Inflammatory macrophage treated with lipopolysaccharide for 4 hours (primary cell): ENCODE data around the gene BTBD17.

Source experiments
- DNase-seq: peaks from one replicate; pipeline ENCODE4 v3.0.0-alpha.2; 2020

The BTBD17 gene

DNA sequence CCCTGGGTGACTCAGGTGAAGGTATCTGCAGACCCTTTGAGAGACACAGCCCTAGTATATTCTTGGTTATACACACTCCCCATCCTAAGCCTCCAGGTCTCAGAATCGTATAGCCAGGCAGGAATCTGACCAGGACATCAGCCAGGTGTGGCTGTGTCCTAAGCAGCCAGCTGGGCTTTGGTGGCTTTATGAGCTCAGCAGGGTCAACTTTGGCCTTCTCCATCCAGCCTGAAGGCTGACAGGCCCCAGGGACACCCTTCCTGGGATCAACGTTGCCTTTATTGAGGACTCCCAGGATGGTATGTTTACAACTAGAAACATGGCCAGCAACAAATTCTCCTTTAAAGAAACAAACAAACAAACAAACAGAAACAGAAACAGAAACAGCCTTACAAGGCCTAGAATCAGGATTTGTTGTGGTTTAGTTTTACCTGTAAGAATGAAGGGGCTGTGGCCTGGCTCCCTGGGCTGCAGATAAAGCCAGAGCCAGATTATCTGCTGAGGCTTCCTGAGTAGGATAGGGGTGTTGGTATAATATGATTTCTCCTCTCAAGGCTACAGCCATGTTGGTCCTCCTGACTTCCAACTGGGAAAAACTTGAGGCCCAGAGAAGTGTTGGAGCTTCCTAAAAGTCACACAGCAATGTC lies 27.2 kb downstream of the BTBD17 start:
- DNase-seq: no peak

DNA sequence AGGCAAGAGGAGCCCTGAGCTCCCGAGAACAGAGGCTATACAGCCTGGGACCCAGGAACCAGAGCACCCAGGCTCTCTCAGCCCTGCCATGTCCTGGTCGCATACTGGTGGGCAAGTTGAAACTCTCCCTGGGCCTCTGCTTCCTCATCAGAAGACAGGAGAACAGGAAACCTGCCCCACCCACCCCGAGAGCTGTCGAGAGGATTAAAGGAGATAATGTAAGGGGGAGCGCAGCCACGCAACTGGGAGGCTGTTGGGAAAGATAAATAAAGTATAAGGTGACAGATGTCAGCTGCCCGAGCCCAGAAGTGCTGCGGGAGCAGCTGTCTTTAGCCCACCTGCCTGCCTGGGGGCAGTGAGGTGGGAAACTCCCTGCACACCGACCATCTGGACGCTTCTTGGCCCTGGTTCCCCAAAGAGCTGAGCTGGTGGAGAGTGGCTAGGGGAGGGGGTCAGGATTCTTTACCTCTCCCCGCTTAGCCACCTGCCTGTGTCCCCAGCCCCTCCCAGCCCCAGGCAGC lies 28.8 kb downstream of the BTBD17 start:
- DNase-seq: no peak

DNA sequence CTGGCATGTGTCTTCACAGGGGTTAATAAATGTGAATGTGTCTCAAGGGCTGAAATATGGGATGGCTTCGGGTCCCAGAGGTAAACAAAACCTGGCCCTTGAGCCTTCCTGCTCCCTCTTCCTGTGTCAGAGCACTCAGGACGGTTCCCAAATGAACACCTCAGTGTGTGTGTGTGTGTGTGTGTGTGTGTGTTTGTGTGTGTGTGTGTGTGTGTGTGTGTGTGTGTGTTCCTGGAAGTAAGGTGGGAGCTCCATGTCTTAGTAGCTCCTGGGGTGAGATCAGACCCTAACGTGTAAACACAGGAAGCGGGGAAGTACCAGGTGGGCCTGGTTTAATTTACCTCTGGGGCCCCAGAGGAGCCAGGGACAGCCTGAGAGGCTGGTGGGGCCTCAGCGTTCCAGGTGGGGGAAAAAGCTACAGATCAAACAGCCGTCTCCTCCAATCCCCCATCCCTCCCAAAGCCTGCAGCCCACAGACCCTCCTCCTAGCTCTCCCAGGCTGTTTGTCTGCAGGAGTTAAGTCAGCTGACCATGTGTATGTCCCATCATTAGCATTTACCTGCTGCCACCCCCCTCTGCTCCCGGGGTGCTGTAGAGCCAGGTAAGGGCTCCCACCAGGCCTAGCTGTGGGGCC lies 29.5 kb downstream of the BTBD17 start:
- no peak for DNase-seq

DNA sequence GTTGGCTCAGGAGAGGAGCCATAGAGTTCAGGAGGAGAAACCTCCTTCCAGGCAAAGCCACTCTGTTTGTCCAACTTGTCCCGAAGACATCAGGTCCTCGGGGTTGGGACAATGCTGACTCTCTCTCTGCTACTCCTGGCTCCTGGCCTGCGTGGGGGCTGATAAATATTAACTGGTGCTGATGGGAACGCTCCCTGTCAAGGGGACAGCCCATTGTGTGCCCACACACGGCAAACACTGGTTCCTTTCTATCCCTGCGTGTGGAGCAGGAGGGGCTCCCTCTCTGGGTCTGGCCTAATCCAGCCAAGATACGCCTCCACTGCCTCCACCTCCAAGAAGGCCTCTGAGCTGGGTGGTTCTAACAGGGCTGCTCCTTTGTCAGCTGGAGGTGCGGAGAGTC lies 31.2 kb downstream of the BTBD17 start:
- DNase-seq: no peak

DNA sequence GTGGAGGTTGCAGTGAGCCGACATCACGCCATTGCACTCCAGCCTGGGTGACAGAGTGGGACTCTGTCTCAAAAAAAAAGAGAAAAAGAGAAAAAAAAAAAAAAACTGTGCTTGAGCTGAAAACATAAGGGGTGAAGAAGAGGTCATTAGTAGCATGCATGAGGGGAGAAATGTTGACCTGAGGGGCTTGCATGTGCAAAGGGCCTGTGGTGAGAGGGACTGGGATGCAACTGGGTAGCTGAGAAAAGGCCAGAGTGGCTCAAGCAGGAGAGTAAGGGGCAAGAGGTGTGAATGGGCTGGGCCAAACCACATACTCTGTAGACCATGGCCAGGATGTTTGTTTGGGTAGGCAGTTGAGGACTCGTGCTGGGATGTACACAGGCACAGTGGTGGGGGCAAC lies 32.3 kb downstream of the BTBD17 start:
- DNase-seq: no peak

DNA sequence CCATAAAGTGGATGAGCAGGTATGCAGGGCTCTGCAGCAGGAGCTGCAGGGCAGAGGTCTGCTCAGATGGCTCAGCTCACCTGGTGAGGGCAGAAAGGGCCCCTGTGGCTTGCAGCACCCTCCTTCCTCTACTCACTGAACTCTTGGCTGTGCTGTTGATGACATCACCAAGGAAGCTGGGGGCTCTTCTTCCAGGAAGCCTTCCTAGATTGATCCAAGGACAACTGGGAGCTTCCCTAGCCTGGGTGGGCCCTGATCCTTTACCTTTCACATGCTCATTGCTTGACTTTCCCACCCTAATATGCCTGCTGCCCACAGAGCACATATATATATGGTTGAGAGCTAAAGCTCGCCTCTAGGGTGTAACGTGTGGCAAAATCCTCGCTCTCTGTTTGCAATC lies 33.2 kb downstream of the BTBD17 start:
- DNase-seq: no peak

DNA sequence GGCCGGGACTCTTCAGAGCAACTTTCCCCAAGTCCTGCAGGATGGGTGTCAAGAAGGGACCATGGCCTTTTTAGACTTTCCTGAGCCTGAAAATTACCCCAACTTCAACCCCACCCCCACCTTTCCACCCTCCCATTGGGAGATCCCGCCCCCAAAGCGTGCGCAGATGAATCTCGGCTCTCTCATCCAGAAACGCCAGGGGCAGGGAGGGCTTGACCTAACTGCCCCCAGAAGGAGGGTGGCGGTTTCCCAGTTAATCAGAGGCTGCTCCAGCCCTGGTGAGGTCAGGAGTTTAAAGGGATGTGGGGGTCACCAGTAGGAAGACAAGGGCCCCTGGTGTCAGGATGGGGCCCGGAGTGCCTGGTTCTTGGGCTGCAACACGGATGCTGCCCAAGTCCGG lies 35.2 kb downstream of the BTBD17 start:
- no peak for DNase-seq

DNA sequence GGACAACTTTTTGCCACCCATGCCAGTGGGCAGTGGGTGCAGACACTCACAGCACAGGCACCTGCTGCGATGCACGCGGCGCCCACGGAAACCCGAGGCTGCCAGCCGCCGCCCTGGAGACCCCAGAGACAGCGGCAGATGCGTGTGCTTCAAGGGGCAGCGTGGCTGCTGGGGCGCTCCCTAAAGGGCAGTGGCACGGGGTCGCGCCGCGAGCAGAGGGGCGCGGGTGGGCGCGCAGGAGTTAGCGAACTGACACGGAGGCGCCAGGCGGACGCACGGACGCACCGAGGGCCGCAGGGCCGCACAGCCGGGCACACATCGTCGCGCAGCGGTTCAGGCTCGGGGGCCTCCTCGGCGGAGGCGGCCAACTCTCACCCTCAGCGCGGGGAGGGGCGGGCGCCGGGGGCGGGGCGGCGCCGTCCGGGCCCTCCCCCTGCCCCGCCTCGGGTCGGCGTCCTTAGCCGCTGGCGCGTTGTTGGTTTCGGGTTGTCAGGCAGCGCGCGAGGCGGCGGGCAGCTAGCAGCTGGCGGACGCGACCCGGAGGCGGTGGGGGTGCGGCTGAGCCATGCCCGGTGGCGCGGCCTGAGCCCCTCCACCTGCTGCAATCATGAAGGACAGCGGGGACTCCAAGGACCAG lies 35.8 kb downstream of the BTBD17 start, which contains the start of gene KIF19:
KIF19 (plus strand) TSS at position 484 of the 637 bp plus-strand sequence; CDS start at position 608, 124 bp downstream.
- DNase-seq: peak; percentile 30

DNA sequence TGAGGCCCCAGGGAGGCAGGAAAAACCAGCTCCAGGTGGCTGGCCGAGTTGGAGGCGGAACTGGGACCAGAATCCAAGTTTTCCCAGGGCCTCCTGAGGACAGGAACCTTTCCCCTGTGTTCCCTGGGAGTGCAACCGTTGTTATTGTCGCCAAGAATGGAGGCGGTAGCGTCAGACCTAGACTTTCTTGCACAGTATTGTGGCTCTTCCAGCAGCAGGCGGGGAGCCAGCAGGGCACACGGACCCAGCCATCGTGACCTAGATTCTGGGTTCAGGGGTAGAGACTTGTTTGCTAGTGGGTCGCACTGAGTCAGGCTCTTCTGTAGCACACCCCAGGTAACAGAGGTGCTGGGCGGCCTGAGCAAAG lies 36.3 kb downstream of the BTBD17 start:
- DNase-seq: no peak

DNA sequence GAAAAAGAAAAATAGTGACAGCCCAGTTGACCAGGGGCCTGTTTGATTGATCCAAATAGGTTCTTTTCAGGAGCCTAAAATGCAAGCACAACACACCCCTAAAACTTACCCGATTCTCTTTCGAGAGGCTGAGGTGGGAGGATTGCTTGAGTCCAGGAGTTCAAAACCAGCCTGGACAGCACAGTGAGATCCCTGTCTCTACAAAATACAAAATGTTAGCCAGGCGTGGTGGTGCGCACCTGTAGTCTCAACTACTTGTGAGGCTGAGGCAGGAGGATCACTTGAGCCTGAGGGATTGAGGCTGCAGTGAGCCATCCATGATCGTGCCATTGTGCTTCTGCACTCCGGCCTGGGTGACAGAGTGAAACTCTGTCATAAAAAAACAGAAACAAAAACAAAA lies 37.1 kb downstream of the BTBD17 start:
- DNase-seq: peak; percentile 10

DNA sequence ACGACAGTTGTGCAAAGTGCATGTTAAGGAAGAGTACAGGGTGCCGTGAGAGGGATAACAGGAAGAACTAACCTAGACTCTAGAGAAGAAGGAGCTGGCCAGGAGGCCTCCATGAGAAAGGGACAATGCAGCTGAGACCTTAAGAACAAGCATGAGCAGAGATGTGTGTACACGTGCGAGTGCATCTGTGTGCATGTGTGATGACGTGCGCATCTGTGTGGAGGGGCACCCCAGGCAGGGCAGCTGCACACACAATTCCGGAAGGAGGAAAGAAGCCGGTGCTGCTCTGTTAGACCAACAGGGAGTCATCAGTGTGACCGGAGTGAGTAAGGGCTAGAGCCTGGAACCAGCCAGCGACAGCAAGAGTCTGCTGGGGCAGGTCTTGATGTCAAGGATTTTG lies 43.3 kb downstream of the BTBD17 start:
- no peak for DNase-seq

DNA sequence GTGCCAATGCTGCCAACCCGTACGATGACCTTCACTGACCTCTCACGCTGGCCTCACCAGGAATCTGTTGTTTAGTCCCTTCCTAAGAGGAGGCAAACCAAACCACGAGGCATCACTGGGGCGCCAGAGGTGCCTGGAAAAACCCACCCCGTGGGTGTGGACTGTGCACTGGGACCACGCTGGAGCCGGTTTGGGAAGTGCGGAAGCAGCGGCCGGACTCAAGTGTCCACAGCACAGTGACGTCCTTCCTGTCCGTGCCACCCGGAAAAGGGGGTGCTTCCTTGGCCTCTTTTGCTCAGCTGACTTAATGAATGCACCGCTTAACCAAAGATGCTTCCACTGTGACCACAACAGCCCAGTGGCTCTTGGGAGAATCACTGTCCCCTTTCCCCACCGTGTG lies 44.6 kb downstream of the BTBD17 start:
- no peak for DNase-seq

DNA sequence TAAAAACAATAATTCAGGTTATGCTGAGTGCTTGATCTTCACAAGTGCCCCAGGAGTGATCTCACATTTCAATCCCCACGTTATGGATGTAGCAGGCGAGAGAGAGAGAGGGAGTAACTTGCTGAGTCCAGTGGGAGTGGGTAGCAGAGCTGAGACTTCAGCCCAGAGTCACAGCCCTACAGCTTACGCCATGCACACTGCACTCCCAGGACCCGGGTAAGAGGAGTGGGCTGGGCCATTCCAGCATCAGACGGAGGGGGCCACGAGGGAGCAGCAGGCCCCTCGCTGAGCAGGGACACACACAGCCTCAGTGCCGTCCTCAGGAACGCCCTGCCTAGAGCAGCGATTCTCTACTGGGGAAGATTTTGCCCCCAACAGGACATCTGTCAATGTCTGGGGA lies 45.4 kb downstream of the BTBD17 start:
- no peak for DNase-seq

DNA sequence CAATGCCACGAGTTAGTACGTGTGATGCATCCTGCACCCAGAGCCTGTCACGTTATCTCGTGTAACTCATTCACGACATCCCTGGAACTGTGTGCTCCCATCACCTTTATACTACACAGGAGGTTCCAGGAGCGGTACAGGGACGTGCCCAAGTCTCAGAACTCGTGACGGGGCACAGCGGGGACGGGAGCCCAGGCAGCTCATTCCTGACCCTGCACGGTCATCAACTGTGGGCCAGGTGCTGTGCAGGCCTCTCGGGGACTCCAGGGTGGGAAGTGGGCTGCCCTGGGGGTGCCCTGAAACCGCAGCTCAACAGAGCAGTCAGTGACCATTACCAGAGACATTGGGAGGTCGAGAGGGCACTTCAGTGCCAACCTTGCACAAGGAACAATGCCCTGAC lies 46.8 kb downstream of the BTBD17 start:
- no peak for DNase-seq

DNA sequence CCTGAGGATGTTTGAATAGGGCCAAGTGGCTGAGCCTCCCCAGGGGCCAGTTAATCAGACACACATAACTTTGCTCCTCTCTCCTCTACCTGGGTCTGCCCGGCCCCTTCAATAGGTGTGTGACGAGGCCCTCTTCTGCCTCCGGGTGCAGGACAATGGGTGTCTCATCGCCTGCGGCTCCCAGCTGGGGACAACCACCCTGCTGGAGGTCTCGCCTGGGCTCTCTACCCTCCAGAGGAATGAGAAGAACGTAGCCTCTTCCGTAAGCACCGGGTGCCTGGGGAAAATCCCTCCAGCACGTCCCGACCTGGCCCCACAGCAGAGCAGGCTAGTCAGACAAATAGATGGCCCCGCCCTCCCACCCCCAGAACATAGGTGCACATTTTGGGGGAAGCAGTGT lies 51.8 kb downstream of the BTBD17 start:
- DNase-seq: no peak

DNA sequence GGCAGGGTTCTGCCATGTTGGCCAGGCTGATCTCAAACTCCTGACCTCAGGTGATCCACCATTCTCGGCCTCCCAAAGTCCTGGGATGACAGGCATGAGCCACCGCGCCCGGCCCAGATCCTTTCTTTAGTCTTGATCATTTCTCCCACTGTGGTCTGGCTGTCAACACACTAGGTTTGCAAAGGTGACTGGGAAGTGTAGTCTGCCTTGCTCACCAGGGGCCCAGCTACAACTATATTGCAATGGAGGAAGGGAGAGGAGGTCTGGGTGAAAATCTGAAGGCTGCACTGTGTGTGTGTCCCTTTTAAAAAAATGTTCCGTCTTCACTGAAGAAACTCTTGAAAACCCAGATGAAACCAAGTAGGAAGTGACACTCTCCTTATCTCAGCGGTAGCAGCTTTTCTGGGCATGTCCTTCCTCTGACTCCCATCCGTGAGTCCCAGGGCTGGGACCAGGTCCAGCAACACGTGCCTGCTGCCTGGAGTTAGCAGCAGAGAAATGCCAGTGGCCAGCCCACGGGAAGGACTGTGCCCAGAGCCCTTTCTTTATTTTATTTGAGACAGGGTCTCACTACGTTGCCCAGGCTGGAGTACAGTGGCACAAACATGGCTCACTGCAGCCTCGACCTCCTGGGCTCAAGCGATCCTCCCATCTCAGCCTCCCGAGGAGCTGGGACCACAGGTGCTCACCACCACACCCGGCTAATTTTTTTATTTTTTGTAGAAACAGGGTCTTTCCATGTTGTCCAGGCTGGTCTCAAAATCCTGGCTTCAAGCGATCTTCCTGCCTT lies 53.5 kb downstream of the BTBD17 start:
- no peak for DNase-seq
